Measurements from ENCODE around the gene B3GALT2. TPM values are rescaled to one million over a fixed set of nuclear protein-coding genes. Genes with fewer than 3 reads are reported as not detected.
A peak's percentile ranks its signal among the peaks of the same experiment; 100 is the strongest.

Gene B3GALT2
- total and polyA plus RNA-seq, 2 of the 4 experiments (the other 2 are of a cell fraction): 1.8 to 4.5 TPM

DNA sequence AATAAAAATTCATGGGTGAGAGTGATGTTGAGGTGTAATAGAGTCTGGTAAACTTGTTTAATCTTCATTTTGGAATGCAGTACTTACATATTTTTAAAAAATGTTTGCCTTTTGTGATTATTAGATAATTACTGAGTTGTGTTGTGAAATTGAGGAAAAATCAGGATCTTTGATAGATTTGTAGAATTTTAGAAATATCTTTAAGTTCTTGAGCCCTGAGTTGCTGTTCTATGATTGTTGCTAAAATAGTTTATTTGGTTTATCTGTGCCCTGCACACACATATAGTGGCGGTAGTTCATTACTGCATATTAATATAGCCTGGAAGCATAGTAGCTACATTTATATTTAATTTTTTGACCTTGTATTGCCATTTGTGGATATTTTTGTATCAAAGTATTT is 1.6 kb downstream of the B3GALT2 start:
- Histone ChIP-seq H3K9me3 (ENCODE audit: control insufficient read depth, insufficient read depth, low read length) (no peaks in the 10 kb centered on the region), H3K18ac (ENCODE audit: low read depth, low read length) (no peak overlapping the region), H3K14ac (replicated peaks; ENCODE audit: low read depth, low read length) (no peak overlapping the region), H2AK9ac (replicated peaks; ENCODE audit: low read depth, low read length, poor library complexity) (no peak overlapping the region), H4K20me1 (ENCODE audit: insufficient read depth, low read length) (peaks cover 7% of the 10 kb centered on the region; the same call in 1 of the 2 replicates), H3K27ac (ENCODE audit: insufficient read depth, low read length) (no peak overlapping the region), H2BK120ac (ENCODE audit: low read depth, low read length) (no peak overlapping the region), H2AFZ (replicated peaks; ENCODE audit: low read length, poor library complexity) (no peak overlapping the region), H4K91ac (ENCODE audit: insufficient read depth, low read depth, low read length) (no peak overlapping the region), H3K27me3 (ENCODE audit: control insufficient read depth, insufficient read depth, low read length) (no peaks in the 10 kb centered on the region), H4K8ac (ENCODE audit: low read depth in 2 of 2, low read length in 2 of 2) (no peak overlapping the region; a peak in 1 of 4 replicates), H3K4me3 (ENCODE audit: insufficient read depth, low read depth, low read length) (peak overlapping the region; percentile 60; the same call in 1 of the 2 replicates), H3K9me1 (ENCODE audit: insufficient read depth, low read length) (no peaks in the 10 kb centered on the region), H3K9ac (ENCODE audit: low read depth, low read length) (peak overlapping the region; percentile 41; the same call in 1 of the 2 replicates), H3K36me3 (ENCODE audit: control insufficient read depth, insufficient read depth, low read length) (no peaks in the 10 kb centered on the region), H2BK20ac (ENCODE audit: low read depth, low read length) (no peak overlapping the region), H2BK5ac (ENCODE audit: low read depth, low read length, poor library complexity, severe bottlenecking) (peak overlapping the region; percentile 63), H3K4ac (ENCODE audit: low read depth, low read length) (no peak overlapping the region), H2AK5ac (ENCODE audit: low read depth, low read length) (no peak overlapping the region), H3K4me1 (ENCODE audit: control insufficient read depth, insufficient read depth, low read length) (peaks cover 8% of the 10 kb centered on the region), H3K79me1 (ENCODE audit: low read depth in 1 of 2, low read length in 2 of 2) (peaks cover 6 to 42% of the 10 kb centered on the region in 2 experiments; a peak in 3 of 4 replicates), H3K23ac (ENCODE audit: low read depth, low read length) (no peak overlapping the region; the same call in 1 of the 2 replicates), H3K4me2 (ENCODE audit: low read depth, low read length) (peak overlapping the region; percentile 99), H4K5ac (ENCODE audit: low read depth, low read length) (no peak overlapping the region), H2BK15ac (ENCODE audit: low read depth, low read length) (no peak overlapping the region), H3K56ac (ENCODE audit: extremely low read depth, insufficient read depth, low read length) (no peak overlapping the region)
- DNase-seq: no peak
- intact Hi-C loops (cut with micrococcal nuclease) (loop anchor here (10.0 kb wide), 3 partner anchors 380 to 960 kb away; no protein-coding TSS in a partner anchor), dilution Hi-C loops (cut with HindIII; ENCODE audit: low sequenced_read_pairs, unreplicated experiment) (no loop called here), in situ Hi-C loops (cut with MboI; ENCODE audit: low sequenced_read_pairs) (loop anchor here (25.0 kb wide), 2 partner anchors 378 to 1103 kb away; no protein-coding TSS in a partner anchor)
- no CpG with 5 or more reads among the region's 1 CpG for WGBS, 2 experiments (ENCODE audit: extremely low coverage in 2 of 2, insufficient read length in 1 of 2)
- ChIA-PET POLR2A (ENCODE audit: unreplicated experiment) (no interaction called here), CTCF (interaction anchor here (0.6 to 0.7 kb wide), 2 partner anchors 127 to 470 kb away, joined by 3 to 4 read pairs; no protein-coding TSS in a partner anchor)
- TF ChIP-seq MAZ (IDR thresholded peaks at IDR 0.05; ENCODE audit: borderline replicate concordance, low read depth, low read length): no peak
- no peak for TF ChIP-seq ELK1 (IDR thresholded peaks at IDR 0.05; ENCODE audit: borderline replicate concordance, low read depth, low read length)
- TF ChIP-seq, protein P1, sequence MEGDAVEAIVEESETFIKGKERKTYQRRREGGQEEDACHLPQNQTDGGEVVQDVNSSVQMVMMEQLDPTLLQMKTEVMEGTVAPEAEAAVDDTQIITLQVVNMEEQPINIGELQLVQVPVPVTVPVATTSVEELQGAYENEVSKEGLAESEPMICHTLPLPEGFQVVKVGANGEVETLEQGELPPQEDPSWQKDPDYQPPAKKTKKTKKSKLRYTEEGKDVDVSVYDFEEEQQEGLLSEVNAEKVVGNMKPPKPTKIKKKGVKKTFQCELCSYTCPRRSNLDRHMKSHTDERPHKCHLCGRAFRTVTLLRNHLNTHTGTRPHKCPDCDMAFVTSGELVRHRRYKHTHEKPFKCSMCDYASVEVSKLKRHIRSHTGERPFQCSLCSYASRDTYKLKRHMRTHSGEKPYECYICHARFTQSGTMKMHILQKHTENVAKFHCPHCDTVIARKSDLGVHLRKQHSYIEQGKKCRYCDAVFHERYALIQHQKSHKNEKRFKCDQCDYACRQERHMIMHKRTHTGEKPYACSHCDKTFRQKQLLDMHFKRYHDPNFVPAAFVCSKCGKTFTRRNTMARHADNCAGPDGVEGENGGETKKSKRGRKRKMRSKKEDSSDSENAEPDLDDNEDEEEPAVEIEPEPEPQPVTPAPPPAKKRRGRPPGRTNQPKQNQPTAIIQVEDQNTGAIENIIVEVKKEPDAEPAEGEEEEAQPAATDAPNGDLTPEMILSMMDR (conservative IDR thresholded peaks at IDR 0.05; ENCODE audit: low read depth, low read length): no peak
- TF ChIP-seq USF2 (IDR thresholded peaks at IDR 0.05; ENCODE audit: low read depth, low read length): no peak
- TF ChIP-seq NFE2L2 (IDR thresholded peaks at IDR 0.05; ENCODE audit: low read depth, low read length): no peak
- TF ChIP-seq CHD1 (IDR thresholded peaks at IDR 0.05; ENCODE audit: low read depth, low read length): no peak
- TF ChIP-seq MAFK (IDR thresholded peaks at IDR 0.05; ENCODE audit: low read depth, low read length): no peak
- TF ChIP-seq FOS (IDR thresholded peaks at IDR 0.05; ENCODE audit: low read depth, low read length): no peak
- no peak for TF ChIP-seq POLR2A (IDR thresholded peaks at IDR 0.05; ENCODE audit: low read depth, low read length)
- BruUV-seq (replicated peaks): no TSS peak
- ATAC-seq (ENCODE audit: low read depth): no peak
